Stimulated activated CD8-positive, alpha-beta memory T cell treated with anti-CD3 and anti-CD28 coated beads, Interleukin-15, amount 100 ng/mL, for 48 hours (primary cell): ENCODE measurements around the gene MPC1.
"Not testable (repeated sequence)": the region's sequence is repeated elsewhere in the genome, so short reads cannot be mapped to it uniquely, and the experiment has no call there.

ENCODE experiments used
- DNase-seq, 2 donors: peaks; one replicate each; pipeline ENCODE4 v3.0.0-alpha.2; 2020; ENCODE audit warnings: low read depth in 2 of 2

MPC1 gene

GRCh38 chr6:166406197-166406596 lies 23.5 kb upstream of the MPC1 start:
- DNase-seq = no peak

- no peak for DNase-seq
These were observed 22.6 kb upstream of the MPC1 start for GRCh38 chr6:166405386-166405785.

GRCh38 chr6:166402582-166403277 lies 20.0 kb upstream of the MPC1 start:
- no peak for DNase-seq

GRCh38 chr6:166400649-166401250 lies 18.0 kb upstream of the MPC1 start:
- not testable (repeated sequence) for DNase-seq

- DNase-seq = no peak
These were observed 17.4 kb upstream of the MPC1 start for GRCh38 chr6:166400181-166400580.

- DNase-seq = no peak
These were observed 15.6 kb upstream of the MPC1 start for GRCh38 chr6:166398348-166398747.

GRCh38 chr6:166397849-166398248 lies 15.1 kb upstream of the MPC1 start:
- DNase-seq = no peak

GRCh38 chr6:166395778-166396177 lies 13.0 kb upstream of the MPC1 start:
- DNase-seq = no peak

- no peak for DNase-seq
These were observed 12.6 kb upstream of the MPC1 start for GRCh38 chr6:166395351-166395750.

GRCh38 chr6:166394036-166394892 lies 11.5 kb upstream of the MPC1 start:
- no peak for DNase-seq

GRCh38 chr6:166393535-166393823 lies 10.7 kb upstream of the MPC1 start:
- DNase-seq = no peak

- not testable (repeated sequence) for DNase-seq
These were observed 10.2 kb upstream of the MPC1 start for GRCh38 chr6:166392755-166393534.

GRCh38 chr6:166389119-166389518 lies 6.4 kb upstream of the MPC1 start:
- DNase-seq = no peak

GRCh38 chr6:166388290-166389004 lies 5.7 kb upstream of the MPC1 start:
- no peak for DNase-seq

GRCh38 chr6:166387642-166388289 lies 5.0 kb upstream of the MPC1 start:
- DNase-seq = no peak

GRCh38 chr6:166387098-166387497 lies 4.4 kb upstream of the MPC1 start:
- not testable (repeated sequence) for DNase-seq

- DNase-seq = no peak
These were observed 3.4 kb upstream of the MPC1 start for GRCh38 chr6:166386111-166386510.

GRCh38 chr6:166383802-166384363 lies 1.1 kb upstream of the MPC1 start:
- not testable (repeated sequence) for DNase-seq

GRCh38 chr6:166382500-166382932 lies 224 bp downstream of the MPC1 start:
- peak in 1 of 2 donors; percentile 1 for DNase-seq

- peak; percentile 53 to 64 for DNase-seq
These were observed 824 bp downstream of the MPC1 start for GRCh38 chr6:166381733-166382499.
